ENCODE measurements around the gene NRBP1. TPM values are rescaled to one million over a fixed set of nuclear protein-coding genes. Genes with fewer than 3 reads are reported as not detected.

The NRBP1 gene
- total and polyA plus RNA-seq, 4 donors, result 51.2 to 99.8 (median 87.9) TPM

DNA sequence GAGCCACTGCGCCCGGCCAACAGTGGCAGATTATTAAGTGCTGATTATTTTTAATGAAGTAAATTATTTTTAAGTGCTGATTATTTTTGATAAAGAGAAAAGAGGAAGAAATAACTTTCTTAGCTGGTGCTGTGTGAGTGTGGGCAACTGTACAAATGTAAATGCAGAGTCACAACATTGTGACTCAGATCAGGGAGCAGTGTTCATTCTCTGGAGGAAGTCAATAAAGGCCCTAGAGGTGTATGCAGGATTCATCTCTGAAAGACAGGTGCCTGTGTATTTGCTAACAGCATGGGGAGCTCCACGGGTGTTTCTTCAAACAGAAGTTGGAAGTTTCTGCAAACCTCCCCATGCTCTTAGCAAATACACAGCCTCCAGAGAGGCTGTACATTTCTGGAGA, 19.9 kb downstream of the NRBP1 start:
- no peak for ATAC-seq (ENCODE audit: low FRiP score)
- Histone ChIP-seq H3K9me3 (ENCODE audit: control insufficient read depth, low read length) (no peaks in the 10 kb centered on the region), H3K27me3 (ENCODE audit: control insufficient read depth in 1 of 2, insufficient read depth in 2 of 2, low read length in 1 of 2) (no peaks in the 10 kb centered on the region), H3K36me3 (ENCODE audit: control insufficient read depth in 1 of 2, insufficient read depth in 2 of 2, low read length in 1 of 2) (peaks cover 4 to 5% of the 10 kb centered on the region in 2 donors), H3K4me1 (ENCODE audit: control insufficient read depth in 1 of 2, insufficient read depth in 2 of 2, low read length in 2 of 2) (no peaks in the 10 kb centered on the region), H3K27ac (ENCODE audit: low read depth in 1 of 2, low read length in 2 of 2) (no peak overlapping the region), H3K4me3 (ENCODE audit: low read length in 2 of 2) (no peak overlapping the region)
- WGBS, 2 donors, result 57 to 80% methylated on average over 3 of the region's 3 CpGs
- intact Hi-C loops (cut with DNase I), result no loop called here
- DNase-seq, result no peak

DNA sequence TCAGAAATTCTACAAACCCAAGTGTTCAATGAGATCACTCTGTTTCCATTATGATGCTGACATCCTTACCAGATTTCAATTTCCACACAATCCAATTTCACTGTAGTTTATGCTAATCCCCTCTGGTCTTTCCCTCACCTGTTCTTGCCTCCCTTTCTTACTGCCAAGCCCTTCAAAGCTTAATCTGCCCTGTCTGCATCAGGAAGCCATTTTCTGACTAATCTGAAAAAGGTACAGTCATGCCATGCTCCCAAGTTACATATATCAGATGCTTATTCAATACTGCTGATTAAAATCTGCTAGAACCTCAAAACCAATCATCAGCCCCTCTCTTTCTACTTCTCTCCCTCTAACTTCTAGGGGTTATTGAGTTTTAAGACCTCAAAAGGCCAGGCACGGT, 22.7 kb downstream of the NRBP1 start:
- DNase-seq (no peak), ATAC-seq (ENCODE audit: low FRiP score) (no peak)
- H3K4me1 ChIP-seq (ENCODE audit: control insufficient read depth in 1 of 2, insufficient read depth in 2 of 2, low read length in 2 of 2), result no peaks in the 10 kb centered on the region
- peaks cover 5 to 9% of the 10 kb centered on the region in 2 donors for H3K36me3 ChIP-seq (ENCODE audit: control insufficient read depth in 1 of 2, insufficient read depth in 2 of 2, low read length in 1 of 2)
- H3K27ac ChIP-seq (ENCODE audit: low read depth in 1 of 2, low read length in 2 of 2), result no peak overlapping the region
- H3K9me3 ChIP-seq (ENCODE audit: control insufficient read depth, low read length), result no peaks in the 10 kb centered on the region
- intact Hi-C loops (cut with DNase I), result no loop called here
- H3K27me3 ChIP-seq (ENCODE audit: control insufficient read depth in 1 of 2, insufficient read depth in 2 of 2, low read length in 1 of 2), result no peaks in the 10 kb centered on the region
- H3K4me3 ChIP-seq (ENCODE audit: low read length in 2 of 2), result no peak overlapping the region
- WGBS, 2 donors, result 41 to 60% methylated on average over 1 of the region's 1 CpG

DNA sequence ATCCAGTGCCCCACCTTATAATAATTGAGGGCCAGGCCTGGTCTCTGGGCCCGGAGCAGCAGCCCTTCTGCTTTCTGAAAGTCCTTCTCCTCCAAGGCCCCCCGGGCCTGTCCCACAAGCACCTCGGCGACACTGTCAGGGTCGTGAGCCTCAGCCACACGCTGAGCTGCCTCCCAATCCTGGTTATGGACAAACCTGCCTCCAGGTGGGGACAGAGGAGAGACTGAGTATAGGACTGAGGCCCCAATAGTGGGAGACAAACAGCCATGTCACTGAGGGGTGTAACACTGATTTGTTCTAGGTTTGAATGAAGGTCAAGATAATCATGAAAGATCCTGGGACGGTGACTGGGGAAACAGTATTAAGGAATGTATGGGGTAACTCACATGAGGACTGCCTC, 25.5 kb downstream of the NRBP1 start:
- DNase-seq (no peak), ATAC-seq (ENCODE audit: low FRiP score) (no peak)
- Histone ChIP-seq H3K27ac (ENCODE audit: low read depth in 1 of 2, low read length in 2 of 2) (no peak overlapping the region), H3K36me3 (ENCODE audit: control insufficient read depth in 1 of 2, insufficient read depth in 2 of 2, low read length in 1 of 2) (peaks cover 9 to 10% of the 10 kb centered on the region in 2 donors), H3K4me3 (ENCODE audit: low read length in 2 of 2) (no peak overlapping the region), H3K9me3 (ENCODE audit: control insufficient read depth, low read length) (no peaks in the 10 kb centered on the region), H3K4me1 (ENCODE audit: control insufficient read depth in 1 of 2, insufficient read depth in 2 of 2, low read length in 2 of 2) (no peaks in the 10 kb centered on the region), H3K27me3 (ENCODE audit: control insufficient read depth in 1 of 2, insufficient read depth in 2 of 2, low read length in 1 of 2) (no peaks in the 10 kb centered on the region)
- intact Hi-C loops (cut with DNase I), result no loop called here
- WGBS, 2 donors, result 88 to 90% methylated on average over 7 of the region's 7 CpGs

DNA sequence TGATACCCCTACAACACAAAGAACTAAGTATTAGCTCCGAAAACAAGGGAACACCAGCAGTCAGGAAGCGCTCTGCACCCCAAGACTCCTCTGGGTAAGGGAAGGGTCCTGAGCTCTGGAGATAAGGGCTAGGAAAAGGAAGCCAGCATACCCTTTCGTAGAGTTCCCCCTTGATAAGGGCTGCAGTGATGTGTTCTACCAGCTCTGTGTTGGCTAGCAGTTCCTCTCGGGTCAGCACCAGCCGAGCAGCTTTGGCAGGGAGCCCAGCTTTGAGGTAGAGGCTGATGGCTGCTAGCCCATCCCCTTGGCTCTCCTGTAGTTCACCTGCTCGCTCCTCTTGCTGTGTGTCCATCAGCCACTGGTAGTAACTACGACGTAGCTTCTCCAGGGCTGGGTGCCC, 32.7 kb downstream of the NRBP1 start:
- DNase-seq (no peak), ATAC-seq (ENCODE audit: low FRiP score) (no peak)
- H3K9me3 ChIP-seq (ENCODE audit: control insufficient read depth, low read length), result no peaks in the 10 kb centered on the region
- no peaks in the 10 kb centered on the region for H3K4me1 ChIP-seq (ENCODE audit: control insufficient read depth in 1 of 2, insufficient read depth in 2 of 2, low read length in 2 of 2)
- no peak overlapping the region for H3K4me3 ChIP-seq (ENCODE audit: low read length in 2 of 2)
- H3K27me3 ChIP-seq (ENCODE audit: control insufficient read depth in 1 of 2, insufficient read depth in 2 of 2, low read length in 1 of 2), result no peaks in the 10 kb centered on the region
- no peak overlapping the region for H3K27ac ChIP-seq (ENCODE audit: low read depth in 1 of 2, low read length in 2 of 2)
- 84 to 85% methylated on average over 8 of the region's 8 CpGs for WGBS, 2 donors
- peaks cover 4 to 12% of the 10 kb centered on the region in 2 donors for H3K36me3 ChIP-seq (ENCODE audit: control insufficient read depth in 1 of 2, insufficient read depth in 2 of 2, low read length in 1 of 2)
- intact Hi-C loops (cut with DNase I), result no loop called here

DNA sequence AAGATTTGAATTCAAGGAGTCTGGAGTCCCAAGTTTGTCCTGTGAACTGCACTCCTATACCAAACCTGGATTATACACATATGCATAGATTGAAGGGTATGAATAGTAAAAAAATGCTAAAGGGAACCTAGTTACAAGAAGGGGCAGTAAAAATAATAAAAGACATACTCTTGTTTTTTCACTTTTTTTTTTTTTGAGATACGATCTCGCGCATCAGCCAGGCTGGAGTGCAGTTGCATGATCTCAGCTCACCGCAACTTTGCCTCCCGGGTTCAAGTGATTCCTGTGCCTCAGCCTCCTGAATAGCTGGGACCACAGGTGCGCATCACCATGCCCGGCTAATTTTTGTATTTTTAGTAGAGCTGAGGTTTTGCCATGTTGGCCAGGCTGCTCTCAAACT, 36.0 kb downstream of the NRBP1 start:
- H3K36me3 ChIP-seq (ENCODE audit: control insufficient read depth in 1 of 2, insufficient read depth in 2 of 2, low read length in 1 of 2), result peaks cover 4 to 7% of the 10 kb centered on the region in 2 donors
- intact Hi-C loops (cut with DNase I), result no loop called here

DNA sequence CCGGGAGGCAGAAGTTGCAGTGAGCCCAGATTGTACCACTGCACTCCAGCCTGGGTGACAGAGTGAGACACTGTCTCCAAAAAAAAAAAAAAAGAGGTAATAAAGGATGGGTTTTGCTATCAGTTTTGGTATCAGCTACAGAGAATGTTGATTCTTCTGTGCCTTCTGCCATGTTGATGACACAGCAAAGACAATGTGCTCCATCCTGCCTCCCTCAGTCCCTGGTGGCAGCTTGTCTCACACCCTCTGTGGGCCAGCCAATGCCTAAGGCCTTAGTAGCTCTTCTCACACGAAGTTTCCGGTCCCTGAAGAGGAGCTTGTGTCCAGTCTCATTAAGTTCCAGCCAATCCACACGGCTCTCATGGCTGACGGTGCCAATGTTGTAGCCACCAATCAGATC, 43.5 kb downstream of the NRBP1 start:
- H3K4me1 ChIP-seq (ENCODE audit: control insufficient read depth in 1 of 2, insufficient read depth in 2 of 2, low read length in 2 of 2), result no peaks in the 10 kb centered on the region
- H3K4me3 ChIP-seq (ENCODE audit: low read length in 2 of 2), result no peak overlapping the region
- H3K9me3 ChIP-seq (ENCODE audit: control insufficient read depth, low read length), result no peaks in the 10 kb centered on the region
- intact Hi-C loops (cut with DNase I), result no loop called here
- no peaks in the 10 kb centered on the region for H3K27me3 ChIP-seq (ENCODE audit: control insufficient read depth in 1 of 2, insufficient read depth in 2 of 2, low read length in 1 of 2)
- DNase-seq (no peak), ATAC-seq (ENCODE audit: low FRiP score) (no peak)
- 90 to 93% methylated on average over 5 of the region's 5 CpGs for WGBS, 2 donors
- peaks cover 3 to 9% of the 10 kb centered on the region in 2 donors for H3K36me3 ChIP-seq (ENCODE audit: control insufficient read depth in 1 of 2, insufficient read depth in 2 of 2, low read length in 1 of 2)
- no peak overlapping the region for H3K27ac ChIP-seq (ENCODE audit: low read depth in 1 of 2, low read length in 2 of 2)

More for the DNA sequence above, 36.0 kb downstream of the NRBP1 start:
- H3K4me3 ChIP-seq (ENCODE audit: low read length in 2 of 2), result no peak overlapping the region
- DNase-seq (no peak), ATAC-seq (ENCODE audit: low FRiP score) (no peak)
- no peaks in the 10 kb centered on the region for H3K4me1 ChIP-seq (ENCODE audit: control insufficient read depth in 1 of 2, insufficient read depth in 2 of 2, low read length in 2 of 2)
- H3K9me3 ChIP-seq (ENCODE audit: control insufficient read depth, low read length), result no peaks in the 10 kb centered on the region
- no peak overlapping the region for H3K27ac ChIP-seq (ENCODE audit: low read depth in 1 of 2, low read length in 2 of 2)
- WGBS, 2 donors, result 95 to 98% methylated on average over 7 of the region's 7 CpGs
- H3K27me3 ChIP-seq (ENCODE audit: control insufficient read depth in 1 of 2, insufficient read depth in 2 of 2, low read length in 1 of 2), result no peaks in the 10 kb centered on the region

DNA sequence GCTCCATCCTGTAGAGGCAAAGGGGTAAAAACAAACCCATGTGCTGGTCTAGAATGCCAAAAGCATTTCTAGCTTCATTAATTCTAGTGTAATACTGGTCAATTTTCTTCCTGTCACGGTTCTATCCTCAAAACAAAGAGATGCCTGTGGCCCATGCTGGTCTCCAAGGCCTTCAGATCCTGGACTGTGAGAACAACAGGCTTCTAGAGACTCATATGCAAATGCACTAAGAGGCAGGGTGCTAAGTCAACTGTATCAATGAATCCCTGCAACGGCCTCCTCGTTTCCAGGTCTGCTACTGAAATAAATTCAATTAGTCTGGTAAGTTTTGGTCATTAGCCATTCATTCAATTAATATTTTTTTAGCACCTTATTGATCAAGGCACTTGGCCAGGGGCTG, 57.1 kb downstream of the NRBP1 start:
- no peaks in the 10 kb centered on the region for H3K27me3 ChIP-seq (ENCODE audit: control insufficient read depth in 1 of 2, insufficient read depth in 2 of 2, low read length in 1 of 2)
- H3K27ac ChIP-seq (ENCODE audit: low read depth in 1 of 2, low read length in 2 of 2), result no peak overlapping the region
- no peaks in the 10 kb centered on the region for H3K9me3 ChIP-seq (ENCODE audit: control insufficient read depth, low read length)
- no peak for ATAC-seq (ENCODE audit: low FRiP score)
- peaks cover 7 to 11% of the 10 kb centered on the region in 2 donors for H3K36me3 ChIP-seq (ENCODE audit: control insufficient read depth in 1 of 2, insufficient read depth in 2 of 2, low read length in 1 of 2)
- no peaks in the 10 kb centered on the region for H3K4me1 ChIP-seq (ENCODE audit: control insufficient read depth in 1 of 2, insufficient read depth in 2 of 2, low read length in 2 of 2)
- DNase-seq, result no peak
- WGBS, 2 donors, result 60 to 62% methylated on average over 3 of the region's 3 CpGs
- intact Hi-C loops (cut with DNase I), result no loop called here
- H3K4me3 ChIP-seq (ENCODE audit: low read length in 2 of 2), result no peak overlapping the region

DNA sequence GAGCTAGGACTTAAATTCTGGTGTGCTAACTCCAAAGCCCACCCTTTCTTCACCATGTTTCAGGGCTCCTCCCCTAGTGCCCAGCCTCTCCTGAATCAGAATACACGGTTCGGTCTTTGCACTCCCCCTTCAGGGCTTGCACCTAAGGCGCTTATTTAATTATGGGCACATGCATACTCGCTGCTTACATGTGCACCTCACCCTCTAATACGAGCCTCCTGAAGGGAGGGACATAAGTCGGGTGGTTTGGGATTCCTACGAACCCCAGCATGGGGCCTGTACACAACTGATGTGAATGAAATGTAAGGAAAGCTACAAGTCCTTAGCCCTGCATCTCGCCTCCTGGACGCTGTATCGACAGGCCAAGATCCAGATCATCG, 60.7 kb downstream of the NRBP1 start:
- DNase-seq, result no peak
- H3K27me3 ChIP-seq (ENCODE audit: control insufficient read depth in 1 of 2, insufficient read depth in 2 of 2, low read length in 1 of 2), result no peaks in the 10 kb centered on the region
- ATAC-seq (ENCODE audit: low FRiP score), result peak; percentile 36
- H3K4me3 ChIP-seq (ENCODE audit: low read length in 2 of 2), result peak overlapping the region; percentile 48 to 60
- H3K27ac ChIP-seq (ENCODE audit: low read depth in 1 of 2, low read length in 2 of 2), result no peak overlapping the region
- 1 to 3% methylated on average over 11 of the region's 11 CpGs for WGBS, 2 donors
- no peaks in the 10 kb centered on the region for H3K9me3 ChIP-seq (ENCODE audit: control insufficient read depth, low read length)
- no peaks in the 10 kb centered on the region for H3K4me1 ChIP-seq (ENCODE audit: control insufficient read depth in 1 of 2, insufficient read depth in 2 of 2, low read length in 2 of 2)
- H3K36me3 ChIP-seq (ENCODE audit: control insufficient read depth in 1 of 2, insufficient read depth in 2 of 2, low read length in 1 of 2), result peaks cover 0 to 4% of the 10 kb centered on the region in 2 donors
- intact Hi-C loops (cut with DNase I), result no loop called here

DNA sequence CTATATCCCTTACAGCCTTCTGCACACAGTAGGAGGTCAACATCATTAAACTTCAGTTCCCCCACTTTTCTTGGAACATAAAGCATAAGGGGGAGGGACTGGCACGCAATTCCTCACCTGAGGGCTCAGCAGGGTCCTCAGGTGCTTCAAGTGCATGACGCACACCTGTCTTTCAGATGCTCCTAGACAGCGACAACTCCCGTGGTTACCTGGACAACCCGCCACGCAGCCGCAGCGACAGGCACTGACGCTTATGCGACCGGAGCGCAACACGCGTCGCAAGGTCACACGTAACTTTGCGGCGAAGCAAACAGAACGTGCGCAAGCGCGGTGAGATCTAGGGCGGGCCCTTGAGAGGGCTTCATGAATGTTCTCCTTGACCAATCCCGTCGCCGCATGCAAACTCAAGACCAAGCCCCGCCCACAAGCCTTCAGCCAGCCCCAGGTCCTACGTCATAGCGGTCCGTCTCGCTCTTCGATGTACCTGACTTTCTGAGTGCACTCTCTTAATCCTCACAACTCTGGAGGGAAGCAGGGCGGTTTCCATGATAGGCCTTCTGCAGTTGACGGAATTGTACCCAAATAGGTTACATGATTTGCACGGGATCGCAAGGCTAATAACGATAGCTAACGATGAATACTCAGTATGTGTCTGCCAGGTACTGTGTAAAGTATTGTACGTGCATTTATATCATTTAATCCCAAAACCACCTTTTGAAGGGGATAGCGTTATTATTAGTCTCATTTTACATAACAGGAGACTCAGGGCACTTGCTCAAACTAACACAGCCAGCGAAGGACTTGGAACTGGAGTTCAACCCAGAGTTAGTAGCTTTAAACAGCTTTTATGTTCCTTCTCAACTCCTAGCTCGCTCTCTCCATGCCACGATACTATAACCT, 61.3 kb downstream of the NRBP1 start, which contains the start of gene IFT172:
TSS of gene IFT172 (minus strand) at position 246 of the 900 bp plus-strand sequence. CDS start at position 156, 90 bp downstream.
- H3K27ac ChIP-seq (ENCODE audit: low read depth in 1 of 2, low read length in 2 of 2), result peak within 1 kb of the TSS in 1 of 2 donors; percentile 39
- peaks cover 0 to 3% of the 10 kb centered on the region in 2 donors for H3K36me3 ChIP-seq (ENCODE audit: control insufficient read depth in 1 of 2, insufficient read depth in 2 of 2, low read length in 1 of 2)
- peak; percentile 99 for DNase-seq
- no peaks in the 10 kb centered on the region for H3K9me3 ChIP-seq (ENCODE audit: control insufficient read depth, low read length)
- WGBS, 2 donors, result 4% methylated on average over 43 of the region's 43 CpGs
- intact Hi-C loops (cut with DNase I), result loop anchor here (5.0 to 10.0 kb wide), 3 partner anchors 62 to 135 kb away; partner anchors contain the start of genes CCDC121 (in 1 of the 2), GPN1 (in 1 of the 2), NRBP1 (in 1 of the 2) and ZNF512 (in 1 of the 2)
- H3K4me1 ChIP-seq (ENCODE audit: control insufficient read depth in 1 of 2, insufficient read depth in 2 of 2, low read length in 2 of 2), result no peaks in the 10 kb centered on the region
- peak within 1 kb of the TSS; percentile 48 to 60 for H3K4me3 ChIP-seq (ENCODE audit: low read length in 2 of 2)
- ATAC-seq (ENCODE audit: low FRiP score), result peak; percentile 96
- no peaks in the 10 kb centered on the region for H3K27me3 ChIP-seq (ENCODE audit: control insufficient read depth in 1 of 2, insufficient read depth in 2 of 2, low read length in 1 of 2)
